Measurements from ENCODE around the gene SCFD2. TPM values are rescaled to one million over a fixed set of nuclear protein-coding genes. Genes with fewer than 3 reads are reported as not detected.

SCFD2 gene
- total RNA-seq, 1 experiment from 2014 or later = 8.1 TPM

- H3K4me1 ChIP-seq (replicated peaks; ENCODE audit: insufficient read depth) = no peaks in the 10 kb centered on the region
- H3K9me3 ChIP-seq (ENCODE audit: insufficient read depth, low read depth) = no peaks in the 10 kb centered on the region
- H3K27ac ChIP-seq = no peak overlapping the region
- H3K4me3 ChIP-seq = no peak overlapping the region
- ChIA-PET POLR2A (ENCODE audit: unreplicated experiment) (no interaction called here), CTCF (no interaction called here)
- no peaks in the 10 kb centered on the region for H4K20me1 ChIP-seq (ENCODE audit: insufficient read depth)
- no peaks in the 10 kb centered on the region for H3K79me2 ChIP-seq (ENCODE audit: low read depth)
- BruUV-seq (replicated peaks) = no TSS peak
- TF ChIP-seq EZH2 (IDR thresholded peaks at IDR 0.05; ENCODE audit: low read depth) = no peak
- TF ChIP-seq, protein P1, sequence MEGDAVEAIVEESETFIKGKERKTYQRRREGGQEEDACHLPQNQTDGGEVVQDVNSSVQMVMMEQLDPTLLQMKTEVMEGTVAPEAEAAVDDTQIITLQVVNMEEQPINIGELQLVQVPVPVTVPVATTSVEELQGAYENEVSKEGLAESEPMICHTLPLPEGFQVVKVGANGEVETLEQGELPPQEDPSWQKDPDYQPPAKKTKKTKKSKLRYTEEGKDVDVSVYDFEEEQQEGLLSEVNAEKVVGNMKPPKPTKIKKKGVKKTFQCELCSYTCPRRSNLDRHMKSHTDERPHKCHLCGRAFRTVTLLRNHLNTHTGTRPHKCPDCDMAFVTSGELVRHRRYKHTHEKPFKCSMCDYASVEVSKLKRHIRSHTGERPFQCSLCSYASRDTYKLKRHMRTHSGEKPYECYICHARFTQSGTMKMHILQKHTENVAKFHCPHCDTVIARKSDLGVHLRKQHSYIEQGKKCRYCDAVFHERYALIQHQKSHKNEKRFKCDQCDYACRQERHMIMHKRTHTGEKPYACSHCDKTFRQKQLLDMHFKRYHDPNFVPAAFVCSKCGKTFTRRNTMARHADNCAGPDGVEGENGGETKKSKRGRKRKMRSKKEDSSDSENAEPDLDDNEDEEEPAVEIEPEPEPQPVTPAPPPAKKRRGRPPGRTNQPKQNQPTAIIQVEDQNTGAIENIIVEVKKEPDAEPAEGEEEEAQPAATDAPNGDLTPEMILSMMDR (conservative IDR thresholded peaks at IDR 0.05) = no peak
- no peaks in the 10 kb centered on the region for H3F3A ChIP-seq (ENCODE audit: insufficient read depth, low read depth)
- H3K36me3 ChIP-seq (ENCODE audit: low read depth) = no peaks in the 10 kb centered on the region
- intact Hi-C loops (cut with micrococcal nuclease; ENCODE audit: unreplicated experiment) = no loop called here
- H3K9me2 ChIP-seq (ENCODE audit: insufficient read depth) = no peaks in the 10 kb centered on the region
- H3K4me2 ChIP-seq = no peak overlapping the region
- no peak for DNase-seq
- H3K27me3 ChIP-seq (ENCODE audit: insufficient read depth, low read depth) = no peaks in the 10 kb centered on the region
- no peak overlapping the region for H2AFZ ChIP-seq
These were observed 238.5 kb downstream of the SCFD2 start for GRCh38 chr4:53127365-53127764.

DNA sequence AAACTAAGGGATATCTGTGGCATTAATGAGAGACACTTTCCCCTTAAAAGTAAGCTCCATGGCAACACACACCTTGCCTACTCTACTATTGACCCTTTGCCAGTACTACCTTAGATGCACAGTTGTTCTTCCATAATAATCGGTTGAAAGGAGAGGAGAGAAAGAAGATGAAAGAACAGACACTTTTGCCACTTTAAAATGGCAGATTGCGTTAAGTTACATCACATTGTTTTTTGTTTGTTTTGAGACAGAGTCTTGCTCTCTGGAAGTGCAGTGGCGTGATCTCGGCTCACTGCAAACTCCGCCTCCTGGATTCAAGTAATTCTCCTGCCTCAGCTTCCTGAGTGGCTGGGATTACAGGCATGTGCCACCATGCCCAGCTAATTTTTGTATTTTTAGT is 239.8 kb downstream of the SCFD2 start:
- H3K79me2 ChIP-seq (ENCODE audit: low read depth) = no peaks in the 10 kb centered on the region
- H3K9me3 ChIP-seq (ENCODE audit: insufficient read depth, low read depth) = no peaks in the 10 kb centered on the region
- H4K20me1 ChIP-seq (ENCODE audit: insufficient read depth) = no peaks in the 10 kb centered on the region
- H3K4me3 ChIP-seq = no peak overlapping the region
- no peak for DNase-seq
- ChIA-PET CTCF (no interaction called here), POLR2A (ENCODE audit: unreplicated experiment) (no interaction called here)
- H2AFZ ChIP-seq = no peak overlapping the region
- intact Hi-C loops (cut with micrococcal nuclease; ENCODE audit: unreplicated experiment) = no loop called here
- H3K36me3 ChIP-seq (ENCODE audit: low read depth) = no peaks in the 10 kb centered on the region
- TF ChIP-seq EZH2 (IDR thresholded peaks at IDR 0.05; ENCODE audit: low read depth) = no peak
- TF ChIP-seq, protein P1 (conservative IDR thresholded peaks at IDR 0.05) = no peak
- H3K27ac ChIP-seq = no peak overlapping the region
- no peaks in the 10 kb centered on the region for H3K9me2 ChIP-seq (ENCODE audit: insufficient read depth)
- no peak overlapping the region for H3K4me2 ChIP-seq
- H3K27me3 ChIP-seq (ENCODE audit: insufficient read depth, low read depth) = no peaks in the 10 kb centered on the region
- BruUV-seq (replicated peaks) = no TSS peak
- H3F3A ChIP-seq (ENCODE audit: insufficient read depth, low read depth) = no peaks in the 10 kb centered on the region
- H3K4me1 ChIP-seq (replicated peaks; ENCODE audit: insufficient read depth) = no peaks in the 10 kb centered on the region

- Histone ChIP-seq H3K9me3 (ENCODE audit: insufficient read depth, low read depth) (no peaks in the 10 kb centered on the region), H3K4me1 (replicated peaks; ENCODE audit: insufficient read depth) (no peaks in the 10 kb centered on the region), H4K20me1 (ENCODE audit: insufficient read depth) (no peaks in the 10 kb centered on the region), H3K4me3 (no peak overlapping the region), H3K9me2 (ENCODE audit: insufficient read depth) (no peaks in the 10 kb centered on the region), H3F3A (ENCODE audit: insufficient read depth, low read depth) (no peaks in the 10 kb centered on the region), H3K27me3 (ENCODE audit: insufficient read depth, low read depth) (no peaks in the 10 kb centered on the region), H3K79me2 (ENCODE audit: low read depth) (no peaks in the 10 kb centered on the region), H3K4me2 (no peak overlapping the region), H3K36me3 (ENCODE audit: low read depth) (no peaks in the 10 kb centered on the region), H3K27ac (no peak overlapping the region), H2AFZ (no peak overlapping the region)
- DNase-seq = no peak
- ChIA-PET POLR2A (ENCODE audit: unreplicated experiment) (interaction anchor here (0.6 kb wide), 1 partner anchor 402 kb away, joined by 4 read pairs; no protein-coding TSS in a partner anchor), CTCF (interaction anchor here (0.6 kb wide), 1 partner anchor 790 kb away, joined by 5 read pairs; no protein-coding TSS in a partner anchor)
- intact Hi-C loops (cut with micrococcal nuclease; ENCODE audit: unreplicated experiment) = no loop called here
- BruUV-seq (replicated peaks) = no TSS peak
- TF ChIP-seq, protein P1 (conservative IDR thresholded peaks at IDR 0.05) = no peak
- no peak for TF ChIP-seq EZH2 (IDR thresholded peaks at IDR 0.05; ENCODE audit: low read depth)
These were observed 242.0 kb downstream of the SCFD2 start for GRCh38 chr4:53123819-53124218.

Measured in PC-9 (cell line).